Skeletal muscle tissue (tissue), 4 donors: ENCODE measurements around the gene GSTT4. TPM values are rescaled to one million over a fixed set of nuclear protein-coding genes. Genes with fewer than 3 reads are reported as not detected.

Experiments
- H3K27ac ChIP-seq: one replicate; pipeline ENCODE4 v1.7.0; 2013; ENCODE audit warnings: mild to moderate bottlenecking, low read depth, low read length, inconsistent platforms
- H3K27me3 ChIP-seq, 3 donors: one replicate each; pipeline ENCODE4 v1.7.0; 2013; ENCODE audit warnings: low read length in 3 of 3; ENCODE audit not compliant: control insufficient read depth in 3 of 3, insufficient read depth in 3 of 3
- H3K36me3 ChIP-seq, 3 donors: one replicate each; pipeline ENCODE4 v1.7.0; 2013; ENCODE audit warnings: low read length in 3 of 3; ENCODE audit not compliant: control insufficient read depth in 3 of 3, insufficient read depth in 3 of 3
- H3K4me1 ChIP-seq, 3 donors: one replicate each; pipeline ENCODE4 v1.7.0; 2013; ENCODE audit warnings: low read length in 3 of 3, mild to moderate bottlenecking in 3 of 3; ENCODE audit not compliant: control insufficient read depth in 3 of 3, insufficient read depth in 3 of 3
- H3K4me3 ChIP-seq, 3 donors: one replicate each; pipeline ENCODE4 v1.7.0; 2013; ENCODE audit warnings: low read length in 3 of 3
- H3K9ac ChIP-seq, 3 donors: one replicate each; pipeline ENCODE4 v1.7.0; 2013; ENCODE audit warnings: low read length in 3 of 3, mild to moderate bottlenecking in 3 of 3, moderate library complexity in 2 of 3, low read depth in 1 of 3
- H3K9me3 ChIP-seq, 3 donors: one replicate each; pipeline ENCODE4 v1.7.0; 2013; ENCODE audit warnings: low read length in 3 of 3; ENCODE audit not compliant: control insufficient read depth in 3 of 3
- total RNA-seq: library from RNA; depleted of rRNA; stranded (reverse); fragments of >200 nt; gene quantifications from one replicate; pipeline ENCODE4 v1.2.3, GENCODE V29; 2014
- donor health status: Osteomylitis.

The GSTT4 gene
- total RNA-seq, 1 donor from 2014 or later, result not detected

DNA sequence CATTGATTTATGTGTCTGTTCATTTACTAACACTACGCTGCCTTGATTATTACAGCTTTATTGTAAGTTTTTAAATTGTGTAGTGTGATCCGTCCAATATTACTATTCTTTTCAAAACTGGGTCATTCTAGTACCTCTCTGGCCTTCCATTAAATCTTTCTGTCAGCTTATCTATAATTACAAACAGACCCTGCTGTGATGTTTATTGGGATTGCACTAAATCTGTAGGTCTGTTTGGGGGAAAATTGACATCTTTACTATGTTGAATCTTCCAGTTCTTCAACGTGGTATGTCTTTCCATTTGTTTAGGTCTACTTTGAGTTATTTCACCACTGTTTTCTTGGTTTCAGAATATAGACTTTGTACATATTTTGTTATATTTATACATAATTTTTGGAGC lies 21.5 kb upstream of the GSTT4 start:
- Histone ChIP-seq H3K9ac (no peak overlapping the region), H3K4me1 (peaks cover 5 to 15% (median 10%) of the 10 kb centered on the region in 3 donors)

DNA sequence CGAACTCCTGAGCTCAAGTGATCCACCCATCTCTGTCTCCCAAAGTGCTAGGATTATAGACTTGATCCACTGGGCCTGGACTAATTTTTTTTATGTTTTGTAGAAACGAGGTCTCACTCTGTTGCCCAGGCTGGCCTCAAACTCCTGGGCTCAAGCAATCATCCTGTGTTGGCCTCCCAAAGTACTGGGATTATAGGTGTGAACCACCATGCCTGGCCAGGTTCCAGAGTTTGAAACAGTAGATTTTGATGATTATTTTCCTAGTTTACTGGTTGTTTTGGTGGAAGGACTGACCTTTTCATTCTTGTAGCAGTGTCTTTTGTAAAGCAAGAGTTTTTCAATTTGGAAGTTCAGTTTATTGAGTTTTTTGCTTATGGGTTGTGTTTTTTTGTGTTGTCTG lies 20.8 kb upstream of the GSTT4 start:
- Histone ChIP-seq H3K36me3 (peaks cover 0 to 3% (median 0%) of the 10 kb centered on the region in 3 donors), H3K9ac (no peak overlapping the region), H3K4me3 (no peak overlapping the region), H3K9me3 (no peaks in the 10 kb centered on the region), H3K4me1 (peaks cover 5 to 13% (median 10%) of the 10 kb centered on the region in 3 donors), H3K27ac (no peak overlapping the region), H3K27me3 (no peaks in the 10 kb centered on the region)

More for the DNA sequence above, 21.5 kb upstream of the GSTT4 start:
- H3K27ac ChIP-seq, result no peak overlapping the region
- H3K27me3 ChIP-seq, result no peaks in the 10 kb centered on the region
- H3K4me3 ChIP-seq, result no peak overlapping the region
- peaks cover 0 to 3% (median 0%) of the 10 kb centered on the region in 3 donors for H3K36me3 ChIP-seq
- no peaks in the 10 kb centered on the region for H3K9me3 ChIP-seq

DNA sequence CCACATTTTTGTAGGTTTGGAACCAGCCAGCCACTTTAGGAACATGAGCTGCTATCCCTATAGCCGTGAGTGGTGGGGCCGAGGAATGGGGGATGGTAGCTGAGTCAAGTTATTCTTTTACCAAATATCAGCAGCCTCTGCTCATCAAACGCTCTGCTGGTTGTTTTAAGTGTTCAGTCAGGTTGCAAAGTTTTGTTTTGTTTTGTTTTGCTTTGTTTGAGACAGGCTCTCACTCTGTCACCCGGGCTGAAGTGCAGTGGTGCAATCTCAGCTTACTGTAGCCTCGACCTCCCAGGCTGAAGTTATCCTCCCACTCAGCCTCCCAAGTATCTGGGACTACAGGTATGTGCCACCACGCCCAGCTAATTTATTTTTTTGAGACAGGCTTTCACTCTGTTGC lies 20.2 kb upstream of the GSTT4 start:
- Histone ChIP-seq H3K27ac (no peak overlapping the region), H3K9ac (no peak overlapping the region), H3K4me1 (peaks cover 5 to 7% (median 6%) of the 10 kb centered on the region in 3 donors), H3K36me3 (peaks cover 0 to 3% (median 0%) of the 10 kb centered on the region in 3 donors), H3K9me3 (no peaks in the 10 kb centered on the region), H3K27me3 (no peaks in the 10 kb centered on the region), H3K4me3 (no peak overlapping the region)

DNA sequence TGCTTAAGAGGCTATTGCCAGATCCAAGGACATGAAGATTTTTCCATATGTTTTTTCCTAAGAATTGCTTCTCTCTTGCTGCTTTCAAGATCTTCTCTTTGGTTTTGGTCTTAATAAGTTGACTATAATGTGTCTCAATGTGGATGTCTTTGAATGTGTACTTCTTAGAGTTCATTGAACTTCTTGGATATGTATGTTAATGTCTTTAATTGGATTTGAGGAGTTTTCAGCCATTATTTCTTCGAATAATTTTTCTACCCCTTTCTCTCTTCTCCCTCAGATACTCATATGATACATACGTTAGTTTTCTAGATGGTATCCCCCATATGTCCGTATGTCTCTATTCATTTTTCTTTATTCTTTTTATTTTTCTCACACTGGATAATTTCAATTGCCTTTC lies 19.1 kb upstream of the GSTT4 start:
- H3K36me3 ChIP-seq, result peaks cover 0 to 3% (median 0%) of the 10 kb centered on the region in 3 donors
- peaks cover 5 to 6% (median 6%) of the 10 kb centered on the region in 3 donors for H3K4me1 ChIP-seq
- H3K9me3 ChIP-seq, result no peaks in the 10 kb centered on the region
- no peaks in the 10 kb centered on the region for H3K27me3 ChIP-seq
- H3K27ac ChIP-seq, result no peak overlapping the region
- no peak overlapping the region for H3K9ac ChIP-seq
- no peak overlapping the region for H3K4me3 ChIP-seq

DNA sequence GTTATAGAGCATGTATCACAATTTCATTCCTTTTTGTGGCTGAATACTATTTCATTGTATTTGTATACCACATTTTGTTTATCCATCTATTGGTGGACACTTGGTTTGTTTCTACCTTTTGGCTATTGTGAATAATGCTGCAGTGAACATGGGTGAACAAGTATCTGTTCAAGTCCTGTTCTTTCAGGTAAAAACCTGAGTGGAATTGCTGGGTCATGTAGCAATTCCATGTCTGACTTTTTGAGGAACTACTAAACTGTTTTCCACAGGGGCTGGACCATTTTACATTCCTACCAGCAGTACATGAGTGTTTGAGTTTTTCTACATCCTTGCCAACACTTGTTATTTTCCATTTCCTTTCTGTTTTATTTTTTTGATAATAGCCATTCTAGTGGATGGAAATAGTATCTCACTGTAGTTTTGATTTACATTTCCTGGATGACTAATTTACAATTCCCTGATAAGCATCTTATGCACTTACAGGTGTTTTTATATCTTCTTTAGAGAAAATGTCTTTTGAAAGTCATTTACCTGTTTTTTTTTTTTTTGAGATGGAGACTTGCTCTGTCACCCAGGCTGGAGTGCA lies 18.0 kb upstream of the GSTT4 start:
- peaks cover 5 to 6% (median 6%) of the 10 kb centered on the region in 3 donors for H3K4me1 ChIP-seq
- no peaks in the 10 kb centered on the region for H3K9me3 ChIP-seq
- no peak overlapping the region for H3K27ac ChIP-seq
- no peaks in the 10 kb centered on the region for H3K27me3 ChIP-seq
- no peak overlapping the region for H3K9ac ChIP-seq
- no peak overlapping the region for H3K4me3 ChIP-seq
- H3K36me3 ChIP-seq, result peaks cover 0 to 3% (median 0%) of the 10 kb centered on the region in 3 donors

DNA sequence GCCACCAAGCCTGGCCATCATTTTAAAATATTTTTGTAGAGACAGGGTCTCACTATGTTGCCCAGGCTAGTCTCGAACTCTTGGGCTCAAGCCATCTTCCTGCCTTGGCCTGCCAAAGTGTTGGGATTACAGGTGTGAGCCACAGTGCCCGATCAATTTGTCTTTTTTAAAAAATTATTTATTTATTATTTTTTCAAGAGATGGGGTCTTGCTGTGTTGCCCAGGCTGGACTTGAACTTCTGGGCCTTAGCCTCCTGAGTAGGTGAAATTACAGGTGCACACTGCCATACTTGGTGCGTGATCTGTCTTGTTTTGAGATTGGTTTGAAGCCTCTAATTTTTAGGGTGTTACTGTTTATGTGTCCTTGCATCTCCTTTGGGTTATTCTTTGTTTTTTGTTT lies 16.1 kb upstream of the GSTT4 start:
- Histone ChIP-seq H3K27me3 (no peaks in the 10 kb centered on the region), H3K27ac (no peak overlapping the region), H3K4me1 (no peaks in the 10 kb centered on the region), H3K36me3 (peaks cover 0 to 8% (median 3%) of the 10 kb centered on the region in 3 donors), H3K4me3 (no peak overlapping the region), H3K9ac (no peak overlapping the region), H3K9me3 (no peaks in the 10 kb centered on the region)

DNA sequence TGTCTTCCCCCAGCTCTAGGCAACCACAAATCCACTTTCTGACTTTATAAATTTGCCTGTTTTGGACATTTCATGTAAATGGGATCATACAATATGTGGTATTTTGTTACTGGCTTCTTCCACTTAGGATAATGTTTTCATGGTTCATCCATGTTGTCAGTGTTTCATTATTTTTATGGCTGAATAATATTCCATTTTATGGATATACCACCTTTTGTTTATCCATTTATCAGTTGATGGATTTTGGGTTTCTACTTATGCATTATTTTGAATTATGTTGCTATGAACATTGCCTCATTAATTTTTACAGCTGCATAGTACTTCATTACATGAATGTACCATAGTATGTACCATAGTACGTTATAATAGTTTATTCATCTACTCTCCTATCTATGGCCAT lies 10.9 kb upstream of the GSTT4 start:
- no peak overlapping the region for H3K4me3 ChIP-seq
- H3K36me3 ChIP-seq, result peaks cover 0 to 8% (median 3%) of the 10 kb centered on the region in 3 donors
- peaks cover 9 to 11% (median 11%) of the 10 kb centered on the region in 3 donors for H3K4me1 ChIP-seq
- H3K9me3 ChIP-seq, result no peaks in the 10 kb centered on the region
- H3K27ac ChIP-seq, result no peak overlapping the region
- H3K9ac ChIP-seq, result no peak overlapping the region
- H3K27me3 ChIP-seq, result no peaks in the 10 kb centered on the region

DNA sequence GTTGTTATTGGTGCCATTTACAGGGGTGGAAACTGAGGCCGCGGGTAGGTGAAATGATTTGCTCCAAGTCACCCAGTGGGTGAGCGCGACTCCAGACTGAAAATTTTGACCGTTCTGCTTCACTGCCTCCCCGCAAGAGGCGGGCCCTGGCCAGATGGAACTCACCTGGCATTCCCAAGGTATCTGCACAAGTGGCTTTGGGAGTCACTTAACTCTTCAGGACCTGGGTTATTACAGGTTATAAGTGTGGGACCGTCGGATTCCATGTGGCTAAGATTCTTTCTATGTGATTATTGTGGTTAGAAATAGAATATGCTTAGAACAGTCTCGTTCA lies 6.4 kb upstream of the GSTT4 start:
- Histone ChIP-seq H3K27me3 (no peaks in the 10 kb centered on the region), H3K9ac (peak overlapping the region; percentile 90 to 95 (median 93)), H3K27ac (peak overlapping the region; percentile 80), H3K9me3 (peaks cover 0 to 2% (median 0%) of the 10 kb centered on the region in 3 donors), H3K4me1 (peaks cover 9 to 13% (median 11%) of the 10 kb centered on the region in 3 donors), H3K4me3 (peak overlapping the region; percentile 85 to 92 (median 91)), H3K36me3 (peaks cover 0 to 3% (median 0%) of the 10 kb centered on the region in 3 donors)

DNA sequence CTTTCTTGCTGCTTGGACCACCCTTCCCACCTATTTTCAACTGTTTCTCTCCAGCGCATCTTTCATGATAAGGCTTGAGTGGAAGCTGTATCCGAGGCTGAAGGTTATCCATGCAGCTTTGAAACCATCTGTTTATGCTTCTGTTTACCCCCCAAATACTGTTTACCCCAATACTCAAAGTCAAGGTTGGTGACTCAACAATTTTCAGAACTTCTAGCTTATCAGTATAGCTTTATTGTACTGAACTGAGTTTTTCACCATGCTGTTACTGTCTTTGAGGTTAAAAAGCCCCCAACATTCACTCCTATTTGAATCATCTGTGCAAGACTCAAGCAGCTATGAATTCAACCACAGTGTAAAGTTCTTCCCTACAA lies 4.8 kb upstream of the GSTT4 start:
- H3K9ac ChIP-seq, result no peak overlapping the region
- peaks cover 0 to 2% (median 0%) of the 10 kb centered on the region in 3 donors for H3K9me3 ChIP-seq
- H3K4me1 ChIP-seq, result peaks cover 11 to 24% (median 18%) of the 10 kb centered on the region in 3 donors
- no peak overlapping the region for H3K4me3 ChIP-seq
- H3K36me3 ChIP-seq, result peaks cover 0 to 3% (median 0%) of the 10 kb centered on the region in 3 donors
- H3K27me3 ChIP-seq, result no peaks in the 10 kb centered on the region
- H3K27ac ChIP-seq, result no peak overlapping the region

DNA sequence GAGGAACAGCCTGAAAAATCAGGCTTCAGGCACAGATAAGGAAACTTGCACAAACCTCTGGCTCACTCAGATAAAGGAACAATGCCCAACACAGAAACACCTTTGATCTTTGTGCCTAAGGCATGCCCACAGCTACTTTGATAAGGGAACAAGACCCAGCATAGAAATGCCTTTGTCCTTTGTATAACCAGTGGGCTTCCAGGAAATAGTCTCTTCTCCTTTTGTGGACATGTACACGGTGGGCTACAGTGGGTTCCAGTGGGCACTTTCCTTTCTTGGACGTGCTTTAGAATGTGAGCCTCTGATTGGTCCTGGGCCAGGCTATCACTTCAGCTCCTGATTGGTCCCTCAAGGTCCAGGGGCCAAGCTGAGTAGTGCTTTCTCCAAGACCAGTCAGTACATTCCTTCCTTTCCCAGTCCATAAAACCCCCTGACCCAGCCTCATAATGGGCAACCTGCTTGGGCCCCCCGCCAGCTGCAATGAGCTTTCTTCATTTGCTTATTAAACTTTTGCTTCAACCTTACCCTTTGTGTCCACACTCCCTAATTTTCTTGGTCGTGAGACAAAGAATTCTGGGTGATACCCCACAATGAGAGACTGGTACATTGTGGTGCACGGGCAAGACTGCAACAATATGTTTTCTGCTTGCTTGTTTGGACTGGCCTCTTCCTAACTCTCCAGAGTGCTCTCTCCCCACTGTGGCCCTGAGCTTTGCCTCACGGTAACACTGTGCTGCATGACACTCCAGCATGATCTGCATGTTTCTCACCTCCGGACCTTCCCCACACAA lies 4.2 kb upstream of the GSTT4 start:
- Histone ChIP-seq H3K4me1 (peaks cover 11 to 25% (median 19%) of the 10 kb centered on the region in 3 donors), H3K9ac (no peak overlapping the region), H3K36me3 (peaks cover 0 to 3% (median 0%) of the 10 kb centered on the region in 3 donors), H3K4me3 (no peak overlapping the region), H3K27me3 (no peaks in the 10 kb centered on the region), H3K27ac (no peak overlapping the region), H3K9me3 (peaks cover 0 to 2% (median 0%) of the 10 kb centered on the region in 3 donors)
